Endodermal cell (in vitro differentiated cells): ENCODE data around the gene CHMP2B. TPM values are rescaled to one million over a fixed set of nuclear protein-coding genes. Genes with fewer than 3 reads are reported as not detected.
A peak's percentile ranks its signal among the peaks of the same experiment; 100 is the strongest.

Experiments
- DNase-seq: peaks from one replicate; pipeline ENCODE4 v3.0.0-alpha.2; 2017
- H3K27ac ChIP-seq: 2 replicates; pipeline ENCODE4 v1.5.1; 2013; ENCODE audit warnings: mild to moderate bottlenecking, low read depth, low read length, moderate library complexity
- H3K27me3 ChIP-seq: 2 replicates; pipeline ENCODE4 v1.6.1; 2013; ENCODE audit warnings: mild to moderate bottlenecking, low read length, moderate library complexity; ENCODE audit not compliant: insufficient read depth, control insufficient read depth, poor library complexity, severe bottlenecking
- H3K36me3 ChIP-seq: 2 replicates; pipeline ENCODE4 v1.7.0; 2013; ENCODE audit warnings: mild to moderate bottlenecking, low read length, moderate library complexity; ENCODE audit not compliant: control insufficient read depth, insufficient read depth
- H3K4me1 ChIP-seq: one replicate; pipeline ENCODE4 v1.7.0; 2013; ENCODE audit warnings: low read length; ENCODE audit not compliant: control insufficient read depth, insufficient read depth
- H3K4me3 ChIP-seq: 2 replicates; pipeline ENCODE4 v1.5.1; 2013; ENCODE audit warnings: mild to moderate bottlenecking, low read length, moderate library complexity
- H3K9ac ChIP-seq: 2 replicates; pipeline ENCODE4 v1.6.1; 2013; ENCODE audit warnings: mild to moderate bottlenecking, low read length, moderate library complexity; ENCODE audit not compliant: poor library complexity, severe bottlenecking; ENCODE audit errors: extremely low read depth
- H3K9me3 ChIP-seq: 2 replicates; pipeline ENCODE4 v1.6.1; 2013; ENCODE audit warnings: mild to moderate bottlenecking, low read length, moderate library complexity; ENCODE audit not compliant: control insufficient read depth
- H3K27ac Mint-ChIP-seq: 2 replicates; pipeline ENCODE4 v1.8.0; 2020; ENCODE audit warnings: mixed read lengths
- H3K27me3 Mint-ChIP-seq: 2 replicates; pipeline ENCODE4 v1.8.0; 2021; ENCODE audit warnings: mild to moderate bottlenecking, mixed read lengths; ENCODE audit not compliant: insufficient read depth
- H3K36me3 Mint-ChIP-seq: 2 replicates; pipeline ENCODE4 v1.8.0; 2020; ENCODE audit warnings: low read depth, mixed read lengths
- H3K4me1 Mint-ChIP-seq: 2 replicates; pipeline ENCODE4 v1.8.0; 2020; ENCODE audit warnings: mixed read lengths
- H3K4me3 Mint-ChIP-seq: 2 replicates; pipeline ENCODE4 v1.8.0; 2020; ENCODE audit warnings: mild to moderate bottlenecking, moderate library complexity, mixed read lengths
- H3K9me3 Mint-ChIP-seq: 2 replicates; pipeline ENCODE4 v1.8.0; 2020; ENCODE audit warnings: mild to moderate bottlenecking, mixed read lengths
- WGBS, 2 experiments: methylation state at CpG; one replicate each; pipeline versions ENCODE4 v1.1.5 to v1.1.7; 2013; ENCODE audit warnings: missing lambda C conversion rate in 2 of 2, mixed read lengths in 1 of 2; ENCODE audit not compliant: insufficient coverage in 1 of 2, insufficient read length in 1 of 2; 5-methylcytosine and 5-hydroxymethylcytosine counted together
- total RNA-seq, 2 donors: library from RNA; stranded (reverse); fragmentation: NEBNext Ultra II Directional in 1 of 2; extraction: Animal tissue kit (Norgen Biotek cat#: 25700) in 1 of 2; gene quantifications; 2 replicates in 1 of 2; 3 replicates in 1 of 2; pipeline ENCODE4 v1.2.1, GENCODE V29; 2021
- TF ChIP-seq, protein P1 (sequence below): fragments of 200-600 bp; sonication (generic); conservative IDR thresholded peaks from 2 replicates; pipeline ENCODE4 v1.5.0; 2021; ENCODE audit warnings: antibody characterized with exemption, mild to moderate bottlenecking

The CHMP2B gene
- total RNA-seq, 2 donors from 2014 or later = 31.7 to 44.0 TPM

DNA sequence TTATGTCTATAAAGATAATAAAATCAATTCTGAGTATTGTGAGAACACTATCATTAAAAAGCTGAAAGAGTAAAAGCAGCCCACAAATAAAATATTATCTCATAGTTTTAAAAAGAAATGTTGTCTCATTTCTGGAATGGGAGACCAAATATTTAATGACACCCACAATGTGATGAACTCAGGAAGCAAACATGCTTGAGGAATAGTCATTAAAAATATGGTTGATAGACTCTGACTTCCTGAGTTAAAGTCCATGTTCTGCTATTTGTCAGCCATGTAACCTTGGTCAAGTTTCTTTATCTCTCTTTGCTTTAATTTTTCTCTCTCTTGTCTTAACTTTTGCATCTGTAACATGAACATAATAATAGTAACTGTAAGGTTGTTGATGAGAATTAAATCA lies 35.5 kb upstream of the CHMP2B start:
- H3K9ac ChIP-seq = no peak overlapping the region
- peaks cover 21% of the 10 kb centered on the region for H3K9me3 Mint-ChIP-seq
- H3K4me1 Mint-ChIP-seq = peaks cover 11% of the 10 kb centered on the region
- H3K36me3 ChIP-seq = no peaks in the 10 kb centered on the region
- H3K27ac Mint-ChIP-seq = no peak overlapping the region
- H3K9me3 ChIP-seq = peaks cover 19% of the 10 kb centered on the region
- H3K27me3 ChIP-seq = no peaks in the 10 kb centered on the region
- H3K27me3 Mint-ChIP-seq = no peaks in the 10 kb centered on the region
- H3K36me3 Mint-ChIP-seq = peaks cover 4% of the 10 kb centered on the region
- TF ChIP-seq, protein P1, sequence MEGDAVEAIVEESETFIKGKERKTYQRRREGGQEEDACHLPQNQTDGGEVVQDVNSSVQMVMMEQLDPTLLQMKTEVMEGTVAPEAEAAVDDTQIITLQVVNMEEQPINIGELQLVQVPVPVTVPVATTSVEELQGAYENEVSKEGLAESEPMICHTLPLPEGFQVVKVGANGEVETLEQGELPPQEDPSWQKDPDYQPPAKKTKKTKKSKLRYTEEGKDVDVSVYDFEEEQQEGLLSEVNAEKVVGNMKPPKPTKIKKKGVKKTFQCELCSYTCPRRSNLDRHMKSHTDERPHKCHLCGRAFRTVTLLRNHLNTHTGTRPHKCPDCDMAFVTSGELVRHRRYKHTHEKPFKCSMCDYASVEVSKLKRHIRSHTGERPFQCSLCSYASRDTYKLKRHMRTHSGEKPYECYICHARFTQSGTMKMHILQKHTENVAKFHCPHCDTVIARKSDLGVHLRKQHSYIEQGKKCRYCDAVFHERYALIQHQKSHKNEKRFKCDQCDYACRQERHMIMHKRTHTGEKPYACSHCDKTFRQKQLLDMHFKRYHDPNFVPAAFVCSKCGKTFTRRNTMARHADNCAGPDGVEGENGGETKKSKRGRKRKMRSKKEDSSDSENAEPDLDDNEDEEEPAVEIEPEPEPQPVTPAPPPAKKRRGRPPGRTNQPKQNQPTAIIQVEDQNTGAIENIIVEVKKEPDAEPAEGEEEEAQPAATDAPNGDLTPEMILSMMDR = no peak
- no peak overlapping the region for H3K4me3 ChIP-seq
- DNase-seq = no peak
- H3K4me1 ChIP-seq = peaks cover 3% of the 10 kb centered on the region
- H3K27ac ChIP-seq = no peak overlapping the region
- no peak overlapping the region for H3K4me3 Mint-ChIP-seq

DNA sequence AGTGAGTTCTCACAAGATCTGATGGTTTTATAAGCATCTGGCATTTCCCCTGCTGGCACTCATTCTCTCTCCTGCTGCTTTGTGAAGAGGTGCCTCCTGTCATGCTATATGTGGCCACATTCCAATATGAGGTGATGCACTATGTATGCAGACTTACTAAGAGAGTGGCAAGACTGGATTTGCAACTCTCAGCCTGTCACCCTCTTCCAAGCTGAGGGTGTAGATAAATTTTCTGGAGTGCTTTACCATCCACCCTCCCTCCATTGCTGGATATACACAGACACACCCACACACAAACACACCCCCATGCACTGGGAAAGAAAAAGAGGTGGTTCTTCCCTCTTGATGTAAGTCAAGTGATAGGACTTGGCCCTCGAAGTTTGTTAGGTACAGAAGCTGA lies 30.2 kb upstream of the CHMP2B start:
- Mint-ChIP-seq H3K27me3 (no peaks in the 10 kb centered on the region), H3K9me3 (peaks cover 26% of the 10 kb centered on the region), H3K36me3 (peaks cover 4% of the 10 kb centered on the region), H3K27ac (no peak overlapping the region), H3K4me3 (no peak overlapping the region), H3K4me1 (peaks cover 10% of the 10 kb centered on the region)
- WGBS, 2 experiments = 89 to 92% methylated on average over 1 of the region's 1 CpG
- no peaks in the 10 kb centered on the region for H3K4me1 ChIP-seq
- no peak overlapping the region for H3K27ac ChIP-seq
- no peaks in the 10 kb centered on the region for H3K36me3 ChIP-seq
- no peaks in the 10 kb centered on the region for H3K27me3 ChIP-seq
- H3K9ac ChIP-seq = no peak overlapping the region
- TF ChIP-seq, protein P1 = no peak
- no peak overlapping the region for H3K4me3 ChIP-seq
- peak; percentile 53 for DNase-seq
- H3K9me3 ChIP-seq = peaks cover 23% of the 10 kb centered on the region

DNA sequence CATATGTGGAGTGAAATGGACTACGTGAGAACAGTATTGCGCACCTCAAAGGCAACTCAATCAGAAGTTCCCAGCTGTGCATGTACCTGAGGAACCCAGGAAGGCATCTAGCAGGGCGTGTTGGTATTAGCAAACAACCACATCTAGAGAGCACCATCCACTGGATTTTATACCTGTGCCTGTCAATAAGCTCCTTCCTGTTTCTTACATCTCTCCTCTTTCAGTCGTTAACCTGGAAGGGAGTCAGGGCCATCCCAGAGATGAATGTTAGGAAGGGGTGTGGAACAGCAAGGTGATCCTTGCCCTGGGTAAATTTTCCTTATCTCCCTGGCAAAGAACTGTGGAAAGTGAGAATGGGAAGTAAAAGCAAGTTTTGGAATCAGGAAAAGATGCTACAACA lies 29.6 kb upstream of the CHMP2B start:
- H3K36me3 ChIP-seq = no peaks in the 10 kb centered on the region
- Mint-ChIP-seq H3K4me1 (peaks cover 10% of the 10 kb centered on the region), H3K4me3 (no peak overlapping the region), H3K27ac (no peak overlapping the region), H3K9me3 (peaks cover 26% of the 10 kb centered on the region), H3K27me3 (no peaks in the 10 kb centered on the region), H3K36me3 (peaks cover 4% of the 10 kb centered on the region)
- WGBS, 2 experiments = 93 to 100% methylated on average over 2 to 4 of the region's 4 CpGs
- H3K27ac ChIP-seq = no peak overlapping the region
- H3K27me3 ChIP-seq = no peaks in the 10 kb centered on the region
- H3K9me3 ChIP-seq = peaks cover 23% of the 10 kb centered on the region
- H3K4me3 ChIP-seq = no peak overlapping the region
- H3K4me1 ChIP-seq = no peaks in the 10 kb centered on the region
- TF ChIP-seq, protein P1 = no peak
- no peak for DNase-seq
- no peak overlapping the region for H3K9ac ChIP-seq
